Caco-2 (cell line): ENCODE results near the gene SLC23A1. TPM values are rescaled to one million over a fixed set of nuclear protein-coding genes. Genes with fewer than 3 reads are reported as not detected.

Experiments
- BruUV-seq: library from RNA; stranded (reverse); fragments of 400-500 nt; replicated peaks from 2 replicates; lab custom pipeline; 2021; lab: Mats Ljungman, UMichigan
- CTCF ChIA-PET: fragments of 300-600 bp; sonication (Branson Sonifier 250); formaldehyde crosslinking; loops from one replicate; lab custom pipeline; 2022; ENCODE audit warnings: antibody characterized with exemption; lab: Charles Lee
- POLR2A ChIA-PET: fragments of 300-600 bp; sonication (Branson Sonifier 250); formaldehyde crosslinking; loops from one replicate; lab custom pipeline; 2022; ENCODE audit warnings: antibody characterized with exemption; lab: Charles Lee
- DNase-seq, 2 experiments: peaks; one replicate each; pipeline versions ENCODE4 v3.0.0 to v3.0.0-alpha.2; 2020 to 2022
- H3K27me3 ChIP-seq: replicated peaks from 2 replicates; pipeline ENCODE4 v1.6.0; 2011; ENCODE audit warnings: low read length; ENCODE audit not compliant: control insufficient read depth, insufficient read depth
- H3K36me3 ChIP-seq: 2 replicates; pipeline ENCODE4 v1.5.1; 2011; ENCODE audit warnings: low read length; ENCODE audit not compliant: control insufficient read depth, insufficient read depth
- H3K4me1 ChIP-seq: fragments of 250-450 bp; sonication (Bioruptor Pico); 2 replicates; pipeline ENCODE4 v1.5.1; 2020; ENCODE audit warnings: mild to moderate bottlenecking
- H3K4me3 ChIP-seq: 2 replicates; pipeline ENCODE4 v1.5.1; 2011; ENCODE audit warnings: low read depth, mild to moderate bottlenecking, control low read depth, low read length
- H3K9me3 ChIP-seq: fragments of 250-450 bp; sonication (Bioruptor Pico); 2 replicates; pipeline ENCODE4 v1.5.1; 2020; ENCODE audit warnings: mild to moderate bottlenecking, moderate library complexity
- H3K27ac Mint-ChIP-seq: one replicate; pipeline ENCODE4 v1.8.0; 2022; ENCODE audit warnings: mixed read lengths; ENCODE audit not compliant: unreplicated experiment
- H3K27me3 Mint-ChIP-seq: one replicate; pipeline ENCODE4 v1.8.0; 2022; ENCODE audit warnings: mixed read lengths; ENCODE audit not compliant: insufficient read depth, unreplicated experiment
- H3K36me3 Mint-ChIP-seq: one replicate; pipeline ENCODE4 v1.8.0; 2022; ENCODE audit warnings: mild to moderate bottlenecking, mixed read lengths; ENCODE audit not compliant: insufficient read depth, unreplicated experiment
- H3K4me1 Mint-ChIP-seq: one replicate; pipeline ENCODE4 v1.8.0; 2022; ENCODE audit warnings: low read depth, mixed read lengths; ENCODE audit not compliant: unreplicated experiment
- H3K4me3 Mint-ChIP-seq: one replicate; pipeline ENCODE4 v1.8.0; 2022; ENCODE audit warnings: mild to moderate bottlenecking, moderate library complexity, mixed read lengths; ENCODE audit not compliant: unreplicated experiment
- H3K9me3 Mint-ChIP-seq: one replicate; pipeline ENCODE4 v1.8.0; 2022; ENCODE audit warnings: mixed read lengths; ENCODE audit not compliant: unreplicated experiment
- intact Hi-C: fragments of 100-400 bp; cut with micrococcal nuclease; formaldehyde crosslinking; loops from one replicate; pipeline ENCODE4 v1.10.0; 2022; ENCODE audit not compliant: unreplicated experiment
- total RNA-seq: library from RNA; stranded (reverse); gene quantifications from 2 replicates; pipeline ENCODE4 v1.2.3, GENCODE V29; 2022
- TF ChIP-seq, protein P1 (sequence below), 2 experiments: fragments of 200-600 bp in 1 of 2; IDR thresholded peaks; 1 replicate in 1 of 2; 2 replicates in 1 of 2; pipeline versions ENCODE4 v1.5.1 to v1.8.0; 2011 to 2022; ENCODE audit warnings: antibody characterized with exemption in 1 of 2, control low read depth in 1 of 2, inconsistent platforms in 1 of 2, low read depth in 1 of 2, low read length in 1 of 2, mild to moderate bottlenecking in 1 of 2, moderate library complexity in 1 of 2; ENCODE audit not compliant: insufficient read depth in 1 of 2, severe bottlenecking in 1 of 2, unreplicated experiment in 1 of 2

SLC23A1 gene
- total RNA-seq, 1 experiment from 2014 or later: 20.4 TPM

DNA sequence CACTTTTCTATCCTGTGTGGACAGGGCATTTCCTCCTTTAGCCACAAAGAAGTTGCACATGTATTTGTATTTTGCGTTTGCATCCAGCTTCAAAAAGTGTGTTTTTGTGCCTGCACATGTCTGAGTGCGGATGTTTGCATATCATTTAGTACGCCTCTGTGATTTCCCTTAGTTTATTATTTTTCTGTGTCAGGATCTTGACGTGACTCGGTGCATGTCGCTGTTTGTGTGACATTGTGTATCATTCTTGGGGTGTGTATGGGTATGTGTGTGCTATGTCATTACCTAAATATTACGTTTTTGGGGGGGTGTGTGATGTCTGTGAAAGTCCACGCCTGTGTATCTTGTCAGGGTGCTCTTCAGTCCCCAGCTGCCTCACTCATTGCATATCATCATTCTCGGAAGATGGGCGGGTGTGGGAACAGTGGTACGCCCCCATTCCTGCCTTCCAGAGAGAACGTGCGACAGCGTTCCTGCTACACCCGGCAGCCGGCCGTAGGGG lies 41.9 kb downstream of the SLC23A1 start:
- TF ChIP-seq, protein P1, sequence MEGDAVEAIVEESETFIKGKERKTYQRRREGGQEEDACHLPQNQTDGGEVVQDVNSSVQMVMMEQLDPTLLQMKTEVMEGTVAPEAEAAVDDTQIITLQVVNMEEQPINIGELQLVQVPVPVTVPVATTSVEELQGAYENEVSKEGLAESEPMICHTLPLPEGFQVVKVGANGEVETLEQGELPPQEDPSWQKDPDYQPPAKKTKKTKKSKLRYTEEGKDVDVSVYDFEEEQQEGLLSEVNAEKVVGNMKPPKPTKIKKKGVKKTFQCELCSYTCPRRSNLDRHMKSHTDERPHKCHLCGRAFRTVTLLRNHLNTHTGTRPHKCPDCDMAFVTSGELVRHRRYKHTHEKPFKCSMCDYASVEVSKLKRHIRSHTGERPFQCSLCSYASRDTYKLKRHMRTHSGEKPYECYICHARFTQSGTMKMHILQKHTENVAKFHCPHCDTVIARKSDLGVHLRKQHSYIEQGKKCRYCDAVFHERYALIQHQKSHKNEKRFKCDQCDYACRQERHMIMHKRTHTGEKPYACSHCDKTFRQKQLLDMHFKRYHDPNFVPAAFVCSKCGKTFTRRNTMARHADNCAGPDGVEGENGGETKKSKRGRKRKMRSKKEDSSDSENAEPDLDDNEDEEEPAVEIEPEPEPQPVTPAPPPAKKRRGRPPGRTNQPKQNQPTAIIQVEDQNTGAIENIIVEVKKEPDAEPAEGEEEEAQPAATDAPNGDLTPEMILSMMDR (IDR thresholded peaks at IDR 0.05; ENCODE audit: insufficient read depth in 1 of 2, low read depth in 1 of 2, low read length in 1 of 2, severe bottlenecking in 1 of 2, unreplicated experiment in 1 of 2): no peak
- H3K27me3 ChIP-seq: no peaks in the 10 kb centered on the region
- CTCF ChIA-PET: interaction anchor here (0.6 to 1.2 kb wide), 7 partner anchors 10 to 52 kb away, joined by 3 to 5 read pairs (median 4); no protein-coding TSS in a partner anchor

DNA sequence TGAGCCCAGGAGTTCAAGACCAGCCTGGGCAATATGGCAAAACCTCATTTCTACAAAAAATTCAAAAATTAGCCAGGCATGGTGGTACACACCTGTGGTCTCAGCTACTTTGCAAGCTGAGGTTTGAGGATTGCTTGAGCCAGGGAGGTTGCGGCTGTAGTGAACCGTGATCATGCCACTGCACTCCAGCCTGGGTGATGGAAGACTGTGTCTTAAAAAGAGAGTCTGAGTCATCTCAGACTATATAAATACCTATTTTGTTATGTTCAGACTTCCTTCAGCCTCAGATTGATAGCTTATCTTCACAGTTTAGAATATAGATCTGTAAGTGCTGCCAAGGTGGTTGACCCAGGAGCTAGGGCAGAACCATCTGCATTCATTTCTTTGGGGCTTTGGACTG lies 43.0 kb downstream of the SLC23A1 start:
- Histone ChIP-seq H3K36me3 (no peaks in the 10 kb centered on the region), H3K4me1 (peaks cover 6% of the 10 kb centered on the region; the same call in 1 of the 2 replicates), H3K9me3 (no peaks in the 10 kb centered on the region), H3K27me3 (no peaks in the 10 kb centered on the region), H3K4me3 (no peak overlapping the region)
- H3K27ac Mint-ChIP-seq: no peak overlapping the region
- H3K4me1 Mint-ChIP-seq: peaks cover 13% of the 10 kb centered on the region
- no peaks in the 10 kb centered on the region for H3K27me3 Mint-ChIP-seq
- BruUV-seq: no TSS peak
- TF ChIP-seq, protein P1 (IDR thresholded peaks at IDR 0.05; ENCODE audit: insufficient read depth in 1 of 2, low read depth in 1 of 2, low read length in 1 of 2, severe bottlenecking in 1 of 2, unreplicated experiment in 1 of 2): no peak
- H3K36me3 Mint-ChIP-seq: peaks cover 68% of the 10 kb centered on the region
- intact Hi-C loops: no loop called here
- H3K9me3 Mint-ChIP-seq: no peaks in the 10 kb centered on the region
- POLR2A ChIA-PET: interaction anchor here (0.5 kb wide), 1 partner anchor 588 kb away, joined by 5 read pairs; no protein-coding TSS in a partner anchor
- CTCF ChIA-PET: no interaction called here
- no peak for DNase-seq
- no peak overlapping the region for H3K4me3 Mint-ChIP-seq

More for the DNA sequence above, 41.9 kb downstream of the SLC23A1 start:
- peak overlapping the region; percentile 96 for H3K4me3 Mint-ChIP-seq
- POLR2A ChIA-PET: interaction anchor here (1.4 to 1.8 kb wide), 3 partner anchors 47 to 143 kb away, joined by 4 to 38 read pairs (median 6); partner anchors contain the start of genes DNAJC18, MATR3 and SIL1
- Histone ChIP-seq H3K9me3 (no peaks in the 10 kb centered on the region), H3K36me3 (no peaks in the 10 kb centered on the region), H3K4me1 (peaks cover 6% of the 10 kb centered on the region; the same call in 1 of the 2 replicates), H3K4me3 (peak overlapping the region; percentile 92)
- H3K27ac Mint-ChIP-seq: peak overlapping the region; percentile 98
- H3K36me3 Mint-ChIP-seq: peaks cover 66% of the 10 kb centered on the region
- no peak for DNase-seq
- H3K27me3 Mint-ChIP-seq: no peaks in the 10 kb centered on the region
- no peaks in the 10 kb centered on the region for H3K9me3 Mint-ChIP-seq
- intact Hi-C loops: loop anchor here (1.0 kb wide), 1 partner anchor 47 kb away; no protein-coding TSS in a partner anchor
- H3K4me1 Mint-ChIP-seq: peaks cover 13% of the 10 kb centered on the region
- BruUV-seq: no TSS peak

DNA sequence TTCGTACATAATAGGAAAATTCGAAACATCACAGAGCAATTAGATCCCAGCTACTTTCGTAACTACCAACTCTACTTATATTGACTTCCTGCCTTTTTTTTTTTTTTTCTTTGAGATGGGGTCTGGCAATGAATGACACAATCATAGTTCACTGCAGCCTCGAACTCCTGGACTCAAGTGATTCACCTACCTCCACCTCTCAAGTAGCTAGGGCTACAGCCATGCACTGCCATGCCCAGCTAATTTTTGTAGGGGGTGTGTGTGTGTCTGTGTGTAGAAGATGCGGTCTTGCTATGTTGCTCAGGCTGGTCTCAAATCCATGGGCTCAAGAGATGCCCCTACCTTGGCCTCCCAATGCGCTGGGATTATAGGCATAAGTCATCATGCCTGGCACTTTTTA lies 47.3 kb downstream of the SLC23A1 start:
- no TSS peak for BruUV-seq
- H3K9me3 Mint-ChIP-seq: no peaks in the 10 kb centered on the region
- H3K36me3 Mint-ChIP-seq: peaks cover 83% of the 10 kb centered on the region
- intact Hi-C loops: no loop called here
- no peaks in the 10 kb centered on the region for H3K4me1 Mint-ChIP-seq
- no peak for DNase-seq
- H3K27ac Mint-ChIP-seq: peak overlapping the region; percentile 32
- Histone ChIP-seq H3K4me3 (no peak overlapping the region), H3K4me1 (no peaks in the 10 kb centered on the region), H3K27me3 (no peaks in the 10 kb centered on the region), H3K9me3 (no peaks in the 10 kb centered on the region), H3K36me3 (no peaks in the 10 kb centered on the region; the same call in 1 of the 2 replicates)
- ChIA-PET CTCF (interaction anchor here (0.7 kb wide), 1 partner anchor 32 kb away, joined by 3 read pairs; no protein-coding TSS in a partner anchor), POLR2A (interaction anchor here (0.6 kb wide), 1 partner anchor 13 kb away, joined by 5 read pairs; no protein-coding TSS in a partner anchor)
- no peaks in the 10 kb centered on the region for H3K27me3 Mint-ChIP-seq
- H3K4me3 Mint-ChIP-seq: no peak overlapping the region
- TF ChIP-seq, protein P1 (IDR thresholded peaks at IDR 0.05; ENCODE audit: insufficient read depth in 1 of 2, low read depth in 1 of 2, low read length in 1 of 2, severe bottlenecking in 1 of 2, unreplicated experiment in 1 of 2): no peak

Other genes with a start within 250 kb of the SLC23A1 start
- gene SIL1, start 184.9 kb downstream of the SLC23A1 start, total RNA-seq: 29.7 and 31.5 TPM in 2 replicates
- 194 and 200 TPM in 2 replicates for gene MATR3, start 89.6 kb downstream of the SLC23A1 start, total RNA-seq
- gene PAIP2, start 41.4 kb downstream of the SLC23A1 start, total RNA-seq: 73.6 and 83.6 TPM in 2 replicates
- not detected in 2 replicates for gene MZB1, start 6.6 kb upstream of the SLC23A1 start, total RNA-seq
- 2.7 and 2.9 TPM in 2 replicates for gene PROB1, start 11.8 kb upstream of the SLC23A1 start, total RNA-seq
- 10.1 and 10.2 TPM in 2 replicates for gene SPATA24, start 20.8 kb upstream of the SLC23A1 start, total RNA-seq
- 12.5 and 14.1 TPM in 2 replicates for gene DNAJC18, start 56.2 kb upstream of the SLC23A1 start, total RNA-seq
- not detected in 2 replicates for gene ECSCR, start 79.4 kb upstream of the SLC23A1 start, total RNA-seq
- not detected in 2 replicates for gene SMIM33, start 87.7 kb upstream of the SLC23A1 start, total RNA-seq
- gene STING1, start 99.5 kb upstream of the SLC23A1 start, total RNA-seq: not detected in 2 replicates
- gene UBE2D2, start 178.0 kb upstream of the SLC23A1 start, total RNA-seq: 192 and 193 TPM in 2 replicates